IPS-18c (cell line): Measurements from ENCODE around the gene KLHL24.
"Not testable (repeated sequence)": the region's sequence is repeated elsewhere in the genome, so short reads cannot be mapped to it uniquely, and the experiment has no call there.

ENCODE experiments used
- H3K4me3 ChIP-seq: 2 replicates; pipeline ENCODE4 v1.7.0; 2013; ENCODE audit warnings: low read depth, mild to moderate bottlenecking, low read length, moderate library complexity; ENCODE audit not compliant: insufficient read depth
- H3K9me3 ChIP-seq: one replicate; pipeline ENCODE4 v1.6.1; 2013; ENCODE audit warnings: mild to moderate bottlenecking, low read length, moderate library complexity; ENCODE audit not compliant: control insufficient read depth, insufficient read depth

KLHL24 gene

GRCh38 chr3:183635431-183636220 lies at the start of gene KLHL24:
KLHL24 (plus strand) TSS chr3:183635623; CDS start chr3:183650357, 14,734 bp downstream.
- Histone ChIP-seq H3K9me3 (no peaks in the 10 kb centered on the region), H3K4me3 (peak within 1 kb of the TSS; percentile 95)

DNA sequence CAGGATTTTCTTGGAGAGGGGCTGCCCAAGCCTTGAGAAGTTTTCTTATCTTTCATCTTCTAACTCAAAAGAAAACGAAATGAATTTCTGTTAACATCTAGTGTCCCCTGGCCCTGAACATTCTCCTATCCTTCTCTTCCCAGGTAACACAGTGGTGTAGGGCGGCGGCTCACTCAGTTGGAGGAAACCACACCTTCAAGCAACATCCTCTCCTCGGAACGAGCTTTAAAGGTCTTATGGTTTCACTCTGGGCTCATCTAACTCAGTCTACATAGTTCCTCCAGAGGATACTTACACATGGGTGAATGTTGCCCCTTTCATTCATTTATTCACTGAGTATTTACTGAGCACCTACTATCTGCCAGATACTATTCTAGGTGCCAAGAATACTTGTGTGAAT lies 48.9 kb upstream of the KLHL24 start:
- H3K9me3 ChIP-seq = no peaks in the 10 kb centered on the region
- H3K4me3 ChIP-seq = no peak overlapping the region

DNA sequence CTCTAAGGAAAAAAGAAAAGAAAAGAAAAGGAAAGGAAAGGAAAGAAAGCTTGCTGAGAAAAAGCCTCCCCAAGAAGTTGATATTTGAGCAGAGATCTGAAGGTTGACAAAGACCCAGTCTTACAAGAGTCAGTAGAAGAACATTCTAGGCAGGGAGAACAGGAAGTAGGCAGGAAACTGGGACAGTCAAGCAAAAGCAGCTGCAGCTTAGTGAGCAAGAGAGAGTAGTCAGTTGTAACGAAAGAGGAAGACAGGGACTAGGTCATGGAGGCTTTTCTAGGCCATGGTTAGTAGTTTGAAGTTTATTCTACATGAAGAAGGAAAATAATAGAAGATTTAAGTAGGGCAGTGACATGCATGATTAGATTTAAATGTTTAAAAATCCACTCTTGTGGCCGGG lies 48.1 kb upstream of the KLHL24 start:
- H3K4me3 ChIP-seq = no peak overlapping the region
- H3K9me3 ChIP-seq = no peaks in the 10 kb centered on the region

GRCh38 chr3:183590442-183590841 lies 45.0 kb upstream of the KLHL24 start:
- Histone ChIP-seq H3K9me3 (no peaks in the 10 kb centered on the region), H3K4me3 (no peak overlapping the region)

- H3K9me3 ChIP-seq = no peaks in the 10 kb centered on the region
- H3K4me3 ChIP-seq = no peak overlapping the region
Observed at GRCh38 chr3:183591881-183592521, 43.4 kb upstream of the KLHL24 start.

- Histone ChIP-seq H3K9me3 (no peaks in the 10 kb centered on the region), H3K4me3 (no peak overlapping the region)
Observed at GRCh38 chr3:183592821-183593220, 42.6 kb upstream of the KLHL24 start.

DNA sequence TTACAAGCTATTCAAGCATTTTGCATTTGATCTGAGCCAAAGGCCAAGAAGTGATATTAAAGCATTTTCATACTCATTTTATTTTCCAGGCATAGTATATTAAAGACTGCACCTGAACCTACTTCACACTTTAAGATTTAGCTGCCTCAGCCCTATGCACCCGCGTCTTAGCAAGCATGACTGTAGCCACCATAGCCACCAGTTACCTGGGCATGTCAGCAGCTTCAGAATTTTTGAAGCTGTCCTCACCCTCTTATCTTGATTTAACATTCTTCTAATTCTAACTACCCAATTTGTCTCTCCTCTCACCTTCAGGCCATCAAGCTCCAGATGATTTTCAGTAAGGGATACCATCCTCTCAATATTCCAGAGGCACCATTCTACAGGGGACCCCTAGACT lies 40.8 kb upstream of the KLHL24 start:
- Histone ChIP-seq H3K4me3 (no peak overlapping the region), H3K9me3 (no peaks in the 10 kb centered on the region)

DNA sequence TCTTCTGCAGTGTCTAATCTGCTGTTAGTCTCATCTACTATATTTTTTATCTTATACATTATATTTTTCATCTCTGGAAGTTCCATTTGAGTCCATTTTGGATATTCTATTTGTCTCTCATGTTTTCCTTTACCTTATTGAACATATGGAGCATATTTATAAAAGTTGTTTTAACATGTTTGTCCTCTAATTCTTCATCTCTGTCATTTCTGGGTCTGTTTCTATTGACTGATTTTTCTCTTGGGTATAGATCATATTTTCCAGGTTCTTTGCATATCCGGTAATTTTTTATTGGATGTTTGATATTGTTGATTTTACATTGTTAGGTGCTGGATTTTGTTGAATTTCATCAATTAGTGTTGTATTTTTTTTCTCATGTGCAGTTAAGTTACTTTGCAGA lies 37.5 kb upstream of the KLHL24 start:
- H3K9me3 ChIP-seq = no peaks in the 10 kb centered on the region
- no peak overlapping the region for H3K4me3 ChIP-seq

DNA sequence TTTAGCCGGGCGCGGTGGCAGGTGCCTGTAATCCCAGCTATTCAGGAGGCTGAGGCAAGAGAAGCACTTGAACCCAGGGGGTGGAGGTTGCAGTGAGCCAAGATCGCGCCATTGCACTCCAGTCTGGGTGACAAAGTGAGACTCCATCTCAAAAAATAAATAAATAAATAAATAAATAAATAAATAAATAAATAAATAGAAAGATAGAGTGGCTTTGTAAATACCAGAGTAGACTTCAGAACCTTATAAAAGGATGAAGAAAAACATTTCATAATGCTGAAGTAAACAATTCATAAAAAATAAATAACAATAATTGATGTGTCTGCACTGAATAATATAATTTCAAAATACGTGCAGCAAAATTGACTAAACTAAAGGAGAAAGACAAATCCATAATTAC lies 24.1 kb upstream of the KLHL24 start:
- not testable (repeated sequence) for H3K4me3 ChIP-seq, H3K9me3 ChIP-seq

GRCh38 chr3:183613366-183614285 lies 21.8 kb upstream of the KLHL24 start:
- H3K4me3 ChIP-seq = no peak overlapping the region
- H3K9me3 ChIP-seq = no peaks in the 10 kb centered on the region

- Histone ChIP-seq H3K9me3 (no peaks in the 10 kb centered on the region), H3K4me3 (no peak overlapping the region)
Observed at GRCh38 chr3:183618542-183618941, 16.9 kb upstream of the KLHL24 start.

DNA sequence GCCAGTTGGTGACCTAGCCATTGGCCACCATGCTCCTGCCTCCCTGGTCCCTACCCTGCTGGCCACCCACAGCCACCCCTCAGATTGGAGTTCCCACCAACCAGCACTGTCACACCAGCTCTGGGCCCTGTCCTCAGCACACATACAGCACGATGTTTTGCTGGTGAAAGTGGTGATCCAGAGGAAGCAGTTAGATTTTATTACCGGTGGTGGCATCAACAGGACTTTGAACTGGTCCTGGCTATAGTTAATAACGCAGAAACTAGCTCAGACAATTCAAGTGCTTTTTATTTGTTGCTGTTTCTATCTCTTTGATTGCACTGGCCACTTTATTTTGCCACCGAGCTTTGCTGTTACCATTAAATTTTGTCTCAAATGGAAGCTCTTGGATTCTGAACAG lies 16.4 kb upstream of the KLHL24 start:
- no peak overlapping the region for H3K4me3 ChIP-seq
- H3K9me3 ChIP-seq = no peaks in the 10 kb centered on the region

- Histone ChIP-seq H3K4me3 (no peak overlapping the region), H3K9me3 (no peaks in the 10 kb centered on the region)
Observed at GRCh38 chr3:183619624-183620251, 15.7 kb upstream of the KLHL24 start.

DNA sequence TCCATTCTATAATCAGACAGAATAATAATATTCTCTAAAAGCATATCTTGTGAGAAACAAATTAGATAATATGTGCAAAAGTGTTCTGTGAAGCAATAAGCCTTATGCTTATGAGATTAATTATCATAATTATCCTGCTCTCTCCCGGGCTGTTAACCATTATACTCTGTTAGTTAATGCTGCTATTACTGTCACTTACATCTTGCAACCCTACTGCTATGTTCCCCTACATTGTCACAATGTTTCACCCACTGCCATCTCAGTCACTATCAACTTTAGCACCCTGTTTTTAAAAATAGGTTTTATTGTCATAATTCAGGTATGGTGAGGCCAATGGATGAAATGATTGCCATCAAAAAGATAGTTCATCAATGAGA lies 15.2 kb upstream of the KLHL24 start:
- H3K9me3 ChIP-seq = no peaks in the 10 kb centered on the region

DNA sequence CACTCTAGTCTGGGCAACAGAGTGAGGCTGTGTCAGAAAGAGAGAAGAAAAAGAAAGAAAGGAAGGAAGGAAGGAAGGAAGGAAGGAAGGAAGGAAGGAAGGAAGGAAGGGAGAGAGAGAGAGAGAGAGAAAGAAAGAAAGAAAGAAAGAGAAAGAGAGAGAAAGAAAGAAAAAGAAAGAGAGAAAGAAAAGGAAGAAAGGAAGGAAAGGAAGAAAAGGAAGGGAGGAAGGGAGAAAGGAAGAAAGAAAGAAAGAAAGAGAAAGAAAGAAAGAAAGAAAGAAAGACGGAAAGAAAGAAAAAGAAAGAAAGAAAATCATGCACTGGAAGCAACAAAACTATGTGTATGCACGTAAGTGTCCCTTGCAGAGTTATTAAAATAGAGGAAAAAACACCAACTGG lies 12.9 kb upstream of the KLHL24 start:
- not testable (repeated sequence) for H3K9me3 ChIP-seq, H3K4me3 ChIP-seq

More for the DNA sequence above, 15.2 kb upstream of the KLHL24 start:
- H3K4me3 ChIP-seq = no peak overlapping the region

GRCh38 chr3:183626877-183627594 lies 8.4 kb upstream of the KLHL24 start:
- Histone ChIP-seq H3K9me3 (peaks cover 2% of the 10 kb centered on the region), H3K4me3 (no peak overlapping the region)
